Vagina (tissue), 2 donors: ENCODE measurements around the gene KLLN.

Source experiments
- POLR2A ChIP-seq, 2 donors: fragments of 450-650 bp; IDR thresholded peaks; one replicate each; pipeline ENCODE4 v1.6.1; 2017; ENCODE audit warnings: antibody characterized with exemption in 2 of 2, mild to moderate bottlenecking in 2 of 2, moderate library complexity in 2 of 2
- POLR2AphosphoS5 ChIP-seq, 2 donors: sonication (generic); formaldehyde crosslinking; IDR thresholded peaks; one replicate each; pipeline ENCODE4 v1.9.0; 2017; ENCODE audit warnings: antibody characterized with exemption in 2 of 2, mild to moderate bottlenecking in 2 of 2, low read depth in 1 of 2; ENCODE audit not compliant: insufficient read depth in 1 of 2
- TF ChIP-seq, protein P1 (sequence below), 3 experiments: fragments of 450-650 bp in 2 of 3; fragments of 200-600 bp in 1 of 3; sonication (generic) in 1 of 3; IDR thresholded peaks; one replicate each; pipeline ENCODE4 v1.5.1; 2017 to 2019; ENCODE audit warnings: antibody characterized with exemption in 3 of 3, mild to moderate bottlenecking in 2 of 3, moderate library complexity in 2 of 3

GRCh38 chr10:87887548-87888289, 24.4 kb upstream of the KLLN start:
- TF ChIP-seq, protein P1, sequence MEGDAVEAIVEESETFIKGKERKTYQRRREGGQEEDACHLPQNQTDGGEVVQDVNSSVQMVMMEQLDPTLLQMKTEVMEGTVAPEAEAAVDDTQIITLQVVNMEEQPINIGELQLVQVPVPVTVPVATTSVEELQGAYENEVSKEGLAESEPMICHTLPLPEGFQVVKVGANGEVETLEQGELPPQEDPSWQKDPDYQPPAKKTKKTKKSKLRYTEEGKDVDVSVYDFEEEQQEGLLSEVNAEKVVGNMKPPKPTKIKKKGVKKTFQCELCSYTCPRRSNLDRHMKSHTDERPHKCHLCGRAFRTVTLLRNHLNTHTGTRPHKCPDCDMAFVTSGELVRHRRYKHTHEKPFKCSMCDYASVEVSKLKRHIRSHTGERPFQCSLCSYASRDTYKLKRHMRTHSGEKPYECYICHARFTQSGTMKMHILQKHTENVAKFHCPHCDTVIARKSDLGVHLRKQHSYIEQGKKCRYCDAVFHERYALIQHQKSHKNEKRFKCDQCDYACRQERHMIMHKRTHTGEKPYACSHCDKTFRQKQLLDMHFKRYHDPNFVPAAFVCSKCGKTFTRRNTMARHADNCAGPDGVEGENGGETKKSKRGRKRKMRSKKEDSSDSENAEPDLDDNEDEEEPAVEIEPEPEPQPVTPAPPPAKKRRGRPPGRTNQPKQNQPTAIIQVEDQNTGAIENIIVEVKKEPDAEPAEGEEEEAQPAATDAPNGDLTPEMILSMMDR (IDR thresholded peaks at IDR 0.05) = no peak
- no peak for TF ChIP-seq POLR2A (IDR thresholded peaks at IDR 0.05)
- TF ChIP-seq POLR2AphosphoS5 (IDR thresholded peaks at IDR 0.05; ENCODE audit: insufficient read depth in 1 of 2, low read depth in 1 of 2) = no peak
